Measurements from ENCODE around the gene XXYLT1.
A peak's percentile ranks its signal among the peaks of the same experiment; 100 is the strongest.
"Not testable (repeated sequence)": the region's sequence is repeated elsewhere in the genome, so short reads cannot be mapped to it uniquely, and the experiment has no call there.

Gene XXYLT1

GRCh38 chr3:195204360-195205163 is 66.4 kb downstream of the XXYLT1 start:
- no peak for DNase-seq

DNA sequence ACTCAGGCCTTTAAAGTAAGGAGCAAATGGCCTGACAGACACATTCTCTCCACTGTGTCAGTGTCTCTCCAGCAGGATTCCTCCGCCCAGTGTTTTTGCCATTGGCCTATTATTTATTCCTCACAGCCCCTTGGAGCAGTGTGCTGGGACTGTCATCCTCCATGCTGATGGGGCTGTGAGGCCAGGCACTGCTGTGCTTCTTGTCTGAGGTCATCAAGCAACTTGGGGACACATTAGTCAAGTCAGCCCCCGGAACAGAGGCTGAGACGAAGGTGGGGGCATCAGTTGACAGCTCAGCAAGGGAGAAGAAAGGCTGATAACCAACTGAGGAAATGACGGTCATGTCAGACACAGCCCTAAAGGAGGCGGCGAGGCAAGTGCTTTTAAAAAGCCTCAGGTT is 67.4 kb downstream of the XXYLT1 start:
- no peak for DNase-seq

GRCh38 chr3:195201295-195201694 is 69.7 kb downstream of the XXYLT1 start:
- DNase-seq: no peak

GRCh38 chr3:195200010-195200822 is 70.7 kb downstream of the XXYLT1 start:
- DNase-seq: no peak

DNA sequence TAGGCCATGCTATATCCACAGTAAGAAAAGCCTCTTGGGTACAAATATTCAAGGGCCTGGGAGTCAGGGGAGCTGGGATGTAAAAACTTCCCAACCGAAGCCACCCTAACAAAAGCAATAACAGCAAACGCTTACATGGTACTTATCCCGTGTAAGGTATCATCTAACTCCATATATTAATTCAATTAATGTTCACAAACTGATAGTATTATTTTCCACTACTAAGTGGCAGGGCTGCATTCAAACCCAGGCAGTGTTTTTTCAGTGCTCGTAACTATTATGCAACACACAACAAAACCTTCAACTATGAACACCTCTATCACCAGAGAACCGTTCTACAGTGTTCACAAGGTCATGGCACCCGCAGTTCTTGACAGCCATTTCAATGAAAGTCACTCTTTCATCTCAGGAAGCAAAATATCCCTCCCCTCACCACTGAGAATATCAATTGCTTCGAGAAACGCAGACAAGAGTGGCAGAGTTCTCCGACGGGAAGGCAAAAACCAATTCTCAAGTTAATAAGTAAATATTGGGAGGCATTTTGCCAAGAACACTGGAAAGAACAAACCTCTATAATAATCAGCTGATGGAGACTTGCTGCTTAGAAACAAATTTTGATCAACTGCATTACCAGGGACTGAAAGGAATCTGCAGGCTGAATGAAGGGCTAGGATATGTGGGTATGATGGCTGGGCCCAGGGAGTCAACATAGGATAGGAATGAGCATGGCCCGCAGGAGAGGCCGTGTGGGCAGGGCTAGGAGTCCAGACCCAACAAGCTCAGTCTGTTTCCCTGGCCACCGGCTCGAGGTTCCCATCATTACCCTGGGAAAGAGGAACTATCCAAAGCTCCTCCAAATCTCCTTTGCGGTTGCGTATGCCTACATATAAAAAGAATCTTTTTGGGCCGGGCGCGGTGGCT is 72.3 kb downstream of the XXYLT1 start:
- DNase-seq: no peak

- peak; percentile 84 for DNase-seq
Observed at GRCh38 chr3:195197765-195198425, 73.1 kb downstream of the XXYLT1 start.

DNA sequence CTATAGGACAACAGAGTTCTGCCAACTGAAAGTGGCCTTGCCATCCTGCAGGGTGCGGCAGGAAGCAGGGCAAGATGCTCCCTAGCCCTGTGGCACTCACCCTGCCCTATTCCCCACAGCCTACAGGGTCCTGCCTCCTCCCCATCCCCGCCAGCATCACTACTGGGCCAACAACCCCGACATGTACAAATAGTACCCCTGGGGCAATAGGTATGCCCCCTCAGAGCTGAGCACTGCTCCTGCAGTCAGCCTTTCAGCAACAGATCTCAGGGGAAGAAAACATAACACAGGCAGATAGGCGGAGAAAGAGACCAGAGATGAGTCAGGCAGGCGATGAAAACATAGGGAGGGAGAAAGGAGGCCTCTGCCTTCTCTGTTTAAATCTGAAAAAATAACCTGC is 74.7 kb downstream of the XXYLT1 start:
- peak; percentile 44 for DNase-seq

DNA sequence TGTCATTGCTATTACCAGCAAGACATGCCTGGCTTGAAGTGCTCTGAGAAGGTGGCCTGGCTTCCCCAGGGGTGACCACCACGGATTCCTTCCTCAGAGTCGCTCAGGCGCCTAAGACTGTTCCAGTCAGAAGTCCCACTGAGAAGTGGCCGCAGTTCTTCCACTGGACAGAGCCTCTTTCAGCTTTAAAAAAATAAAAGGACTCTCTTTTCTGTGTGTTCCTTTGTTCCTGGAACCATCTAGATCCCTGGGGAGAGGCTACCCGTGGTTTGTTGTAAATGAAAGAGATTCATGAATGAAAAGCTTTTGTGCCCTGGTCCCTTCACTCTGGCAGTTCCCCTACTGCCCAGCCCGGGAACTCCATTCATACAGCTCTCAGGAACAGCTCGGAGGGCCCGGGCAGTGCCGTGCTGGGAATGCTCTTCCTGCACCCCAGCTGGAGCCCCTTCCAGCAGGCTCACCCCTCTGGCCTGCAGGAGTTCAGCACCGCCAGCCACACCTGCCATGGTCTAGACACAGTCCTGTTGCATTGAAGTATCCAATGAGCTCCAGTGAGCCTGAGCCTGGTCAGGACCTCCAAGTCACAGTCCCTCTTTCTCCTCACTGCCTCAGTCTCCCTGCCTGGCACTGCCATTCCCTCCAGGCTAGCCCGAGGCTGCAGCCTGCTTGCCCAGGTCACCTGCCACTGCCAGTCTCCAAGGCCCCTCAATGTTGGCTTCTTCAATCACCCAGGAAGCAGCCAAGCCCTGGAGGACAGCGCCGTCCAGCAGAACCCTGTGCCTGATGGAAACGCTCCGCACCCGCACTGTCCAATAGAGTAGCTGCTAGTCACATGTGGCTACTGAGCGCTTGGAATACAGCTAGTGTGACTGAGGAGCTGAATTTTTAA is 75.4 kb downstream of the XXYLT1 start:
- no peak for DNase-seq

DNA sequence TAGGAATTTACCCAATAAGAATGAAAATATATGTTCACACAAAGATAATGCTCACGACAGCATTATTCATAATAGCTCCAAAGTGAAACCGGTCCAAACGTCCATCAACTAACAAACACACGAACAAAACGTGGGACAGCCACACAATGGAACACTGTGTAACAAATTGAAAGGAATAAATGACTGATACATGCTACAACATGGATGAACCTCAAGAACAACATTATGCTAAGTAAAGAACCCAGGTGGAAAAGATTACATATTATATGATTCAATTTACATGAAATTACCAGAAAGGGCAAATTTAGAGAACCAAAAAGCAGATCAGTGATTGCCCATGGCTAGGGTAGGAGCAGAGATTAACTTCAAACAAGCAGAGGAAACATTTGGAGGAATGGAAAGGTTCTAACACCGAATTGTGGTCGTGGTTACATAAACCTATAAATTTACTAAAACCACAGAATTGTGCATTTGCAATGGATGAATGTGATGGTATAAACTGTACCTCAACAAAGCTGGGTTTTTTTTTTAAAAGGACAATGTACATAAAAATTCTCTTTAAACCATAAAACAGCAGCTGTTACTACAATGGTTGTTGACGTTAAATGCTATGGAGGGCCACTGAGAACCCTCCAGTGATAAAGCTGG is 76.3 kb downstream of the XXYLT1 start:
- no peak for DNase-seq

GRCh38 chr3:195191580-195191979 is 79.4 kb downstream of the XXYLT1 start:
- DNase-seq: no peak

DNA sequence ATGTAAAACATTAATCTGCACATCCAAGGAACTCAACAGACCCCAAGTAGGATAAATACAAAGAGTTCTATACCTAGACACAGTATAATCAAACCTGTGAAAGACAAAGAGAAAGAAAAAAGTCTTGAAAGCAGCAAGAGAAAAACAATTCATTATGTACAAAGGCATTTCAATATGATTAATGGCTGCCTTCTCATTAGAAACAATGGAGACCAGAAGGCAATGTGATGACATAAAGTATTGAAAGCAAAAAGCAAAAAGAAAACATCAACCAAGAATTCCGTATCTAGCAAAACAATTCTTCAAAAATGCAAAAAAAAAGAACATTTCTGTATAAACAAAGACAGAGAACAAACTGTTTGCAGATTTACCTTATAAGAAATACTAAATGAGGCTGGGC is 81.1 kb downstream of the XXYLT1 start:
- DNase-seq: no peak

DNA sequence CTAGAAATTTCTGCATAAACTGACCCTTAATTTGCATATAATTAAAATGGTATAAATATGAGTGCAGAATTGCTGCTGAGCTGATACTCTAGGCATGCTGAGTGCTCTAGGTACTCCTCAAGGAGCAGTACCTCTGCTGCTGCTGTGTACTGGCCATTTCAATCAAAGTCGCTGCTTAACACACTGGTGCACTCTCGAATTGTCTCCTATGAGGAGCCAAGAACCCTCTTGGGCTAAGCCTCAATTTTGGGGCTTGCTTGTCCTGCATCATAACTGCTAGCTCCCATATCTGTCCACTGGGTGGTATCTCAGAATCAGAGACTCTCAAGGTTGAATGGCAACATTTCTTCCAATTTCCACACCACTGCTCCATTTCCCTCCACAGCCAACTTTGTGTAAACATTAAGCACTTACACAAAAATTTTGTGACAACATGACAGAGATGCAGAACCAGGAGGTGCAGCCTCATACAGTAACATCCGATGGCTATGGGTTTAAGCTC is 82.5 kb downstream of the XXYLT1 start:
- no peak for DNase-seq

DNA sequence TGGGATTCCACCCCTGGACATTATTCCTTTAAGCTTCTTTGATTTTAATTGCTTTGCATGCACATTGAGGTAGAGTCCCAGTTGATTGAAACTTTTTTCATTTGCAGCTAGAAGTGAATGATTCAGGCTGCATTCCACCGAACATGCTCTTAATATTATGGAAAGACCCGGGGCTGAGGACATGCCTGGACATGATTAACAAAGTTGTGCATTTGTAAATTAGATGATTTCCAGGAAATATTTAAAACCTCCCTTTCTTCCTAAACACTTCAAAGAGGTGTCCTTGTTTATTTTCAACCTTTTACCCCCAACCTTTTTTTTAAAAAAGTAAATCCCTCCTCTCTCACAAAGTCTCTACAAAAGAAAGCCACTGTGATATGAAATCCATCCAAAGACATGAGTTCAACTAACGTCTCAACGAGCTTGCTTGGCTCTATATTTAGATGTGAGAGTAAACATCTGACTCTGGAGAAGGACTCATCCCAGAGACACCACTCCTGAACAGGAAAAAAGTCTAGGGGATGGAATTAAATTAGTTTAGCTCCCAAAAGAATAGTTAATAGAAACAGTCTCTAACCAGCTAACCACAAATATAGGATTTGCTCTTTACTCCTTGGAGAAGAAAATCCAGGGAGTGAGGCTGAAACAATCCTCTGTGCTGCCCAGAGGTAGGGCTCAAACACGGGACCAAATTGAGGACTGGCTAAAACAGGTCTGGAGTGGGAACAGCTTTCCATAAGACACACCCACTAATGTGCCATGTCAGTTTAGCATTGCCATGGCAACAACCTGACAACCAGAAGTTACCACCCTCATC is 83.1 kb downstream of the XXYLT1 start:
- peak; percentile 20 for DNase-seq

- not testable (repeated sequence) for DNase-seq
Observed at GRCh38 chr3:195186710-195187047, 84.3 kb downstream of the XXYLT1 start.

DNA sequence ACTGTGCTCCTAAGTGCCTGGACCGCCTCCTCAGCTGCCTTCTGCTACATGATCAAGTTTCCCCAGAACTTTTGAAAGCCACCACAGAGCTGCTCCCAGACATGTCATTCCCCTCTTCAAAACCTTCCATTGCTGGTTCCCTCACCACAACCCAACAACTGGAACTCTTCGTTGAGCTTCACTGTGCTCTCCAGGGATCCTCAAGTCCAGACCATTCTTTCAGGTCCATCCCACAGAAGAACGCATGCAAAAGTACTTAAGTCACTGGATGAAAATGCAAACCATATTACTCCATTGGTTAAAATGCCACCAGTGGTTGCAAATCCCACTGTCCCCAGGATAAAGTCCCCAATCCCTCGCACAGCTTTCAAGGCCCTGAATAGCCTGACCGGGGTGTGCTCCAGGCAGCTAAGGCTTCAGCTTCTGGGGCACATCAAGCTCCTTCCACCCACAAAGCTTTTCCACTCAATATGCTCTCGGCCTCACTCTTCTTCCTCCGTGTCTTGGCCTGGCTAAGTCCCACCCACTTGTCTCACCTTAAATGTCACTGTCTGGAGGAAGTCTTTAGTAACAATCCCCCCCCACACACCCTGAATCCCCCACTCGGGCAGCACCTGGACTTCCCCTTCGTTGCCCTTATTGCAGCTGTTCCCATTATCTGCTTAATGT is 84.8 kb downstream of the XXYLT1 start:
- DNase-seq: no peak

DNA sequence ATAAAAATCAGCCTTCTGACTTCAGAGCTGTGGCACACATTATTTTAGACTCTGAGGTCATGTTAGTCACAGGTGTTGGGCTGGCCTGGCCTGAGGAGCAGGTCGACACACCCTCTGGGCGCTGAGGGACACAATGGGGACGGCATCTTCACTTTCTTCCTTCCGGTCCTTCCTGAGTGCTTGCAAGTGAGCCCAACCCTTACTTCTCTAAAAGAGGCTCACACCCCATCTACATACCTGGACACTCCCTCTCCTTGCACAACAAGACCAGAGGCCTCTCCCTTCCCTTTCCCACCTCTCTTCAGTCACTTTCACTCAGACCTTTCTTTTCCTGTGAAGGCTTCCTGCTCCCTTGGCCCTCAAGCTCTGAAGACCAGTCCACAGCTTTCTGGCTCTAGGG is 85.4 kb downstream of the XXYLT1 start:
- no peak for DNase-seq

- no peak for DNase-seq
Observed at GRCh38 chr3:195184716-195185421, 86.1 kb downstream of the XXYLT1 start.

GRCh38 chr3:195183071-195183776 is 87.7 kb downstream of the XXYLT1 start:
- no peak for DNase-seq
